ENCODE measurements around the gene FARP2. TPM values are rescaled to one million over a fixed set of nuclear protein-coding genes. Genes with fewer than 3 reads are reported as not detected.

Gene FARP2
- total and polyA plus RNA-seq, 2 of the 4 experiments (the other 2 are of a cell fraction) = 17.1 to 30.8 TPM

GRCh38 chr2:241535871-241536655 is 180.0 kb downstream of the FARP2 start:
- no peak overlapping the region for H2BK120ac ChIP-seq (ENCODE audit: low read depth, low read length)
- no peak overlapping the region for H4K91ac ChIP-seq (ENCODE audit: insufficient read depth, low read depth, low read length)
- H3K56ac ChIP-seq (ENCODE audit: extremely low read depth, insufficient read depth, low read length) = no peak overlapping the region
- H3K4me3 ChIP-seq (ENCODE audit: insufficient read depth, low read depth, low read length) = no peak overlapping the region
- CTCF ChIA-PET = interaction anchor here (0.5 kb wide), 1 partner anchor 20 kb away, joined by 4 read pairs; no protein-coding TSS in a partner anchor
- TF ChIP-seq MXI1 (IDR thresholded peaks at IDR 0.05; ENCODE audit: borderline replicate concordance, low read depth, low read length) (no peak), FOS (IDR thresholded peaks at IDR 0.05; ENCODE audit: low read depth, low read length) (no peak), CEBPB (IDR thresholded peaks at IDR 0.05; ENCODE audit: low read depth, low read length) (no peak), MAZ (IDR thresholded peaks at IDR 0.05; ENCODE audit: borderline replicate concordance, low read depth, low read length) (no peak), USF2 (IDR thresholded peaks at IDR 0.05; ENCODE audit: low read depth, low read length) (no peak), RFX5 (IDR thresholded peaks at IDR 0.05; ENCODE audit: low read depth, low read length) (no peak), MAFK (IDR thresholded peaks at IDR 0.05; ENCODE audit: low read depth, low read length) (no peak), SMC3 (IDR thresholded peaks at IDR 0.05; ENCODE audit: low read depth, low read length) (no peak), RCOR1 (IDR thresholded peaks at IDR 0.05; ENCODE audit: insufficient replicate concordance, low read length) (no peak), CHD1 (IDR thresholded peaks at IDR 0.05; ENCODE audit: low read depth, low read length) (no peak), BHLHE40 (IDR thresholded peaks at IDR 0.05; ENCODE audit: low read depth, low read length) (no peak), POLR2A (IDR thresholded peaks at IDR 0.05; ENCODE audit: low read depth, low read length) (no peak), RAD21 (IDR thresholded peaks at IDR 0.05; ENCODE audit: low read length) (no peak), NFE2L2 (IDR thresholded peaks at IDR 0.05; ENCODE audit: low read depth, low read length) (no peak)
- TF ChIP-seq, protein P1, sequence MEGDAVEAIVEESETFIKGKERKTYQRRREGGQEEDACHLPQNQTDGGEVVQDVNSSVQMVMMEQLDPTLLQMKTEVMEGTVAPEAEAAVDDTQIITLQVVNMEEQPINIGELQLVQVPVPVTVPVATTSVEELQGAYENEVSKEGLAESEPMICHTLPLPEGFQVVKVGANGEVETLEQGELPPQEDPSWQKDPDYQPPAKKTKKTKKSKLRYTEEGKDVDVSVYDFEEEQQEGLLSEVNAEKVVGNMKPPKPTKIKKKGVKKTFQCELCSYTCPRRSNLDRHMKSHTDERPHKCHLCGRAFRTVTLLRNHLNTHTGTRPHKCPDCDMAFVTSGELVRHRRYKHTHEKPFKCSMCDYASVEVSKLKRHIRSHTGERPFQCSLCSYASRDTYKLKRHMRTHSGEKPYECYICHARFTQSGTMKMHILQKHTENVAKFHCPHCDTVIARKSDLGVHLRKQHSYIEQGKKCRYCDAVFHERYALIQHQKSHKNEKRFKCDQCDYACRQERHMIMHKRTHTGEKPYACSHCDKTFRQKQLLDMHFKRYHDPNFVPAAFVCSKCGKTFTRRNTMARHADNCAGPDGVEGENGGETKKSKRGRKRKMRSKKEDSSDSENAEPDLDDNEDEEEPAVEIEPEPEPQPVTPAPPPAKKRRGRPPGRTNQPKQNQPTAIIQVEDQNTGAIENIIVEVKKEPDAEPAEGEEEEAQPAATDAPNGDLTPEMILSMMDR (conservative IDR thresholded peaks at IDR 0.05; ENCODE audit: low read depth, low read length) = no peak
- TF ChIP-seq, protein P2, sequence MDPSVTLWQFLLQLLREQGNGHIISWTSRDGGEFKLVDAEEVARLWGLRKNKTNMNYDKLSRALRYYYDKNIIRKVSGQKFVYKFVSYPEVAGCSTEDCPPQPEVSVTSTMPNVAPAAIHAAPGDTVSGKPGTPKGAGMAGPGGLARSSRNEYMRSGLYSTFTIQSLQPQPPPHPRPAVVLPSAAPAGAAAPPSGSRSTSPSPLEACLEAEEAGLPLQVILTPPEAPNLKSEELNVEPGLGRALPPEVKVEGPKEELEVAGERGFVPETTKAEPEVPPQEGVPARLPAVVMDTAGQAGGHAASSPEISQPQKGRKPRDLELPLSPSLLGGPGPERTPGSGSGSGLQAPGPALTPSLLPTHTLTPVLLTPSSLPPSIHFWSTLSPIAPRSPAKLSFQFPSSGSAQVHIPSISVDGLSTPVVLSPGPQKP (IDR thresholded peaks at IDR 0.05; ENCODE audit: borderline replicate concordance, low read depth, low read length) = no peak
- H2BK5ac ChIP-seq (ENCODE audit: low read depth, low read length, poor library complexity, severe bottlenecking) = no peak overlapping the region
- H2BK20ac ChIP-seq (ENCODE audit: low read depth, low read length) = no peak overlapping the region
- no peak overlapping the region for H4K8ac ChIP-seq (ENCODE audit: low read depth in 2 of 2, low read length in 2 of 2)
- no TSS peak for BruUV-seq (replicated peaks)
- H2AK9ac ChIP-seq (replicated peaks; ENCODE audit: low read depth, low read length, poor library complexity) = no peak overlapping the region
- H3K4ac ChIP-seq (ENCODE audit: low read depth, low read length) = no peak overlapping the region
- ATAC-seq (ENCODE audit: low read depth) (no peak), DNase-seq (no peak)
- intact Hi-C loops (cut with micrococcal nuclease) = no loop called here
- H2AK5ac ChIP-seq (ENCODE audit: low read depth, low read length) = no peak overlapping the region
- H3K27me3 ChIP-seq (ENCODE audit: control insufficient read depth, insufficient read depth, low read length) = peaks cover 18% of the 10 kb centered on the region
- no peak overlapping the region for H2BK15ac ChIP-seq (ENCODE audit: low read depth, low read length)
- H4K5ac ChIP-seq (ENCODE audit: low read depth, low read length) = no peak overlapping the region
- no peaks in the 10 kb centered on the region for H3K9me3 ChIP-seq (ENCODE audit: control insufficient read depth, insufficient read depth, low read length)
- no peak overlapping the region for H2AFZ ChIP-seq (replicated peaks; ENCODE audit: low read length, poor library complexity)
- POLR2A ChIA-PET (ENCODE audit: unreplicated experiment) = no interaction called here
- H3K4me1 ChIP-seq (ENCODE audit: control insufficient read depth, insufficient read depth, low read length) = no peaks in the 10 kb centered on the region
- no peak overlapping the region for H3K18ac ChIP-seq (ENCODE audit: low read depth, low read length)
- in situ Hi-C loops (cut with MboI; ENCODE audit: low sequenced_read_pairs) = no loop called here
- dilution Hi-C loops (cut with HindIII; ENCODE audit: low sequenced_read_pairs, unreplicated experiment) = no loop called here
- no peaks in the 10 kb centered on the region for H3K79me1 ChIP-seq (ENCODE audit: low read depth in 1 of 2, low read length in 2 of 2)
- H3K9ac ChIP-seq (ENCODE audit: low read depth, low read length) = no peak overlapping the region
- H3K14ac ChIP-seq (replicated peaks; ENCODE audit: low read depth, low read length) = no peak overlapping the region
- H3K27ac ChIP-seq (ENCODE audit: insufficient read depth, low read length) = no peak overlapping the region
- no peak overlapping the region for H3K4me2 ChIP-seq (ENCODE audit: low read depth, low read length)
- no peaks in the 10 kb centered on the region for H3K36me3 ChIP-seq (ENCODE audit: control insufficient read depth, insufficient read depth, low read length)
- no peak overlapping the region for H3K23ac ChIP-seq (ENCODE audit: low read depth, low read length)
- H4K20me1 ChIP-seq (ENCODE audit: insufficient read depth, low read length) = no peaks in the 10 kb centered on the region
- WGBS, 2 experiments (ENCODE audit: extremely low coverage in 2 of 2, insufficient read length in 1 of 2) = 62% methylated on average over 4 of the region's 13 CpGs; no CpG with 5 or more reads in 1 of the 2 experiments
- no peaks in the 10 kb centered on the region for H3K9me1 ChIP-seq (ENCODE audit: insufficient read depth, low read length)

All from IMR-90 (cell line).